Caco-2 (cell line): ENCODE data around the gene BICD1. TPM values are rescaled to one million over a fixed set of nuclear protein-coding genes. Genes with fewer than 3 reads are reported as not detected.

ENCODE experiments used
- BruUV-seq: library from RNA; stranded (reverse); fragments of 400-500 nt; replicated peaks from 2 replicates; lab custom pipeline; 2021; lab: Mats Ljungman, UMichigan
- CTCF ChIA-PET: fragments of 300-600 bp; sonication (Branson Sonifier 250); formaldehyde crosslinking; loops from one replicate; lab custom pipeline; 2022; ENCODE audit warnings: antibody characterized with exemption; lab: Charles Lee
- POLR2A ChIA-PET: fragments of 300-600 bp; sonication (Branson Sonifier 250); formaldehyde crosslinking; loops from one replicate; lab custom pipeline; 2022; ENCODE audit warnings: antibody characterized with exemption; lab: Charles Lee
- DNase-seq, 2 experiments: peaks; one replicate each; pipeline versions ENCODE4 v3.0.0 to v3.0.0-alpha.2; 2020 to 2022
- H3K27me3 ChIP-seq: replicated peaks from 2 replicates; pipeline ENCODE4 v1.6.0; 2011; ENCODE audit warnings: low read length; ENCODE audit not compliant: control insufficient read depth, insufficient read depth
- H3K36me3 ChIP-seq: 2 replicates; pipeline ENCODE4 v1.5.1; 2011; ENCODE audit warnings: low read length; ENCODE audit not compliant: control insufficient read depth, insufficient read depth
- H3K4me1 ChIP-seq: fragments of 250-450 bp; sonication (Bioruptor Pico); 2 replicates; pipeline ENCODE4 v1.5.1; 2020; ENCODE audit warnings: mild to moderate bottlenecking
- H3K4me3 ChIP-seq: 2 replicates; pipeline ENCODE4 v1.5.1; 2011; ENCODE audit warnings: low read depth, mild to moderate bottlenecking, control low read depth, low read length
- H3K9me3 ChIP-seq: fragments of 250-450 bp; sonication (Bioruptor Pico); 2 replicates; pipeline ENCODE4 v1.5.1; 2020; ENCODE audit warnings: mild to moderate bottlenecking, moderate library complexity
- H3K27ac Mint-ChIP-seq: one replicate; pipeline ENCODE4 v1.8.0; 2022; ENCODE audit warnings: mixed read lengths; ENCODE audit not compliant: unreplicated experiment
- H3K27me3 Mint-ChIP-seq: one replicate; pipeline ENCODE4 v1.8.0; 2022; ENCODE audit warnings: mixed read lengths; ENCODE audit not compliant: insufficient read depth, unreplicated experiment
- H3K36me3 Mint-ChIP-seq: one replicate; pipeline ENCODE4 v1.8.0; 2022; ENCODE audit warnings: mild to moderate bottlenecking, mixed read lengths; ENCODE audit not compliant: insufficient read depth, unreplicated experiment
- H3K4me1 Mint-ChIP-seq: one replicate; pipeline ENCODE4 v1.8.0; 2022; ENCODE audit warnings: low read depth, mixed read lengths; ENCODE audit not compliant: unreplicated experiment
- H3K4me3 Mint-ChIP-seq: one replicate; pipeline ENCODE4 v1.8.0; 2022; ENCODE audit warnings: mild to moderate bottlenecking, moderate library complexity, mixed read lengths; ENCODE audit not compliant: unreplicated experiment
- H3K9me3 Mint-ChIP-seq: one replicate; pipeline ENCODE4 v1.8.0; 2022; ENCODE audit warnings: mixed read lengths; ENCODE audit not compliant: unreplicated experiment
- CTCF ChIP-seq, 2 experiments: fragments of 200-600 bp in 1 of 2; IDR thresholded peaks; 1 replicate in 1 of 2; 2 replicates in 1 of 2; pipeline versions ENCODE4 v1.5.1 to v1.8.0; 2011 to 2022; ENCODE audit warnings: antibody characterized with exemption in 1 of 2, control low read depth in 1 of 2, inconsistent platforms in 1 of 2, low read depth in 1 of 2, low read length in 1 of 2, mild to moderate bottlenecking in 1 of 2, moderate library complexity in 1 of 2; ENCODE audit not compliant: insufficient read depth in 1 of 2, severe bottlenecking in 1 of 2, unreplicated experiment in 1 of 2
- intact Hi-C: fragments of 100-400 bp; cut with micrococcal nuclease; formaldehyde crosslinking; loops from one replicate; pipeline ENCODE4 v1.10.0; 2022; ENCODE audit not compliant: unreplicated experiment
- total RNA-seq: library from RNA; stranded (reverse); gene quantifications from 2 replicates; pipeline ENCODE4 v1.2.3, GENCODE V29; 2022

Gene BICD1
- total RNA-seq, 1 experiment from 2014 or later, result 36.2 TPM

GRCh38 chr12:32136404-32136803 is 29.8 kb downstream of the BICD1 start:
- H3K27me3 Mint-ChIP-seq, result no peaks in the 10 kb centered on the region
- ChIA-PET CTCF (no interaction called here), POLR2A (interaction anchor here (0.6 kb wide), 1 partner anchor 429 kb away, joined by 3 read pairs; no protein-coding TSS in a partner anchor)
- H3K9me3 Mint-ChIP-seq, result no peaks in the 10 kb centered on the region
- Histone ChIP-seq H3K4me3 (no peak overlapping the region), H3K27me3 (no peaks in the 10 kb centered on the region), H3K4me1 (0 out of 2 replicates have a peak, but pooled peaks cover 10% of the 10 kb centered on the region), H3K36me3 (no peaks in the 10 kb centered on the region), H3K9me3 (no peaks in the 10 kb centered on the region)
- no peak for TF ChIP-seq CTCF (IDR thresholded peaks at IDR 0.05; ENCODE audit: insufficient read depth in 1 of 2, low read depth in 1 of 2, low read length in 1 of 2, severe bottlenecking in 1 of 2, unreplicated experiment in 1 of 2)
- intact Hi-C loops, result no loop called here
- no peak overlapping the region for H3K27ac Mint-ChIP-seq
- no peak for DNase-seq
- H3K4me1 Mint-ChIP-seq, result peaks cover 14% of the 10 kb centered on the region
- no peaks in the 10 kb centered on the region for H3K36me3 Mint-ChIP-seq
- no TSS peak for BruUV-seq
- no peak overlapping the region for H3K4me3 Mint-ChIP-seq

- no peak for DNase-seq
- Histone ChIP-seq H3K27me3 (no peaks in the 10 kb centered on the region), H3K36me3 (no peaks in the 10 kb centered on the region), H3K9me3 (no peaks in the 10 kb centered on the region), H3K4me1 (0 out of 2 replicates have a peak, but pooled peaks cover 5% of the 10 kb centered on the region), H3K4me3 (no peak overlapping the region)
- ChIA-PET CTCF (no interaction called here), POLR2A (no interaction called here)
- Mint-ChIP-seq H3K4me1 (peaks cover 7% of the 10 kb centered on the region), H3K9me3 (no peaks in the 10 kb centered on the region), H3K27me3 (no peaks in the 10 kb centered on the region), H3K27ac (no peak overlapping the region), H3K36me3 (no peaks in the 10 kb centered on the region), H3K4me3 (no peak overlapping the region)
- TF ChIP-seq CTCF (IDR thresholded peaks at IDR 0.05; ENCODE audit: insufficient read depth in 1 of 2, low read depth in 1 of 2, low read length in 1 of 2, severe bottlenecking in 1 of 2, unreplicated experiment in 1 of 2), result no peak
- no TSS peak for BruUV-seq
- intact Hi-C loops, result no loop called here
These were observed 32.4 kb downstream of the BICD1 start for GRCh38 chr12:32139064-32139421.

- 0 out of 2 replicates have a peak, but pooled peaks cover 1% of the 10 kb centered on the region for H3K4me1 ChIP-seq
- H3K9me3 Mint-ChIP-seq, result no peaks in the 10 kb centered on the region
- H3K27me3 ChIP-seq, result no peaks in the 10 kb centered on the region
- H3K36me3 ChIP-seq, result no peaks in the 10 kb centered on the region
- ChIA-PET POLR2A (no interaction called here), CTCF (no interaction called here)
- no peak for DNase-seq
- H3K9me3 ChIP-seq, result no peaks in the 10 kb centered on the region
- H3K4me1 Mint-ChIP-seq, result peaks cover under 1% of the 10 kb centered on the region
- H3K27me3 Mint-ChIP-seq, result no peaks in the 10 kb centered on the region
- no TSS peak for BruUV-seq
- TF ChIP-seq CTCF (IDR thresholded peaks at IDR 0.05; ENCODE audit: insufficient read depth in 1 of 2, low read depth in 1 of 2, low read length in 1 of 2, severe bottlenecking in 1 of 2, unreplicated experiment in 1 of 2), result no peak
- H3K4me3 ChIP-seq, result no peak overlapping the region
- no peak overlapping the region for H3K27ac Mint-ChIP-seq
- H3K4me3 Mint-ChIP-seq, result no peak overlapping the region
- intact Hi-C loops, result no loop called here
- no peaks in the 10 kb centered on the region for H3K36me3 Mint-ChIP-seq
These were observed 34.2 kb downstream of the BICD1 start for GRCh38 chr12:32140877-32141276.
